ENCODE measurements around the gene NAV1. TPM values are rescaled to one million over a fixed set of nuclear protein-coding genes. Genes with fewer than 3 reads are reported as not detected.

The NAV1 gene
- total and polyA plus RNA-seq, 9 of the 15 experiments (the other 6 are each of a cell fraction or from before 2014, with no cell fraction given), result 0.91 to 16.8 (median 3.2) TPM

- TF ChIP-seq, protein P1, sequence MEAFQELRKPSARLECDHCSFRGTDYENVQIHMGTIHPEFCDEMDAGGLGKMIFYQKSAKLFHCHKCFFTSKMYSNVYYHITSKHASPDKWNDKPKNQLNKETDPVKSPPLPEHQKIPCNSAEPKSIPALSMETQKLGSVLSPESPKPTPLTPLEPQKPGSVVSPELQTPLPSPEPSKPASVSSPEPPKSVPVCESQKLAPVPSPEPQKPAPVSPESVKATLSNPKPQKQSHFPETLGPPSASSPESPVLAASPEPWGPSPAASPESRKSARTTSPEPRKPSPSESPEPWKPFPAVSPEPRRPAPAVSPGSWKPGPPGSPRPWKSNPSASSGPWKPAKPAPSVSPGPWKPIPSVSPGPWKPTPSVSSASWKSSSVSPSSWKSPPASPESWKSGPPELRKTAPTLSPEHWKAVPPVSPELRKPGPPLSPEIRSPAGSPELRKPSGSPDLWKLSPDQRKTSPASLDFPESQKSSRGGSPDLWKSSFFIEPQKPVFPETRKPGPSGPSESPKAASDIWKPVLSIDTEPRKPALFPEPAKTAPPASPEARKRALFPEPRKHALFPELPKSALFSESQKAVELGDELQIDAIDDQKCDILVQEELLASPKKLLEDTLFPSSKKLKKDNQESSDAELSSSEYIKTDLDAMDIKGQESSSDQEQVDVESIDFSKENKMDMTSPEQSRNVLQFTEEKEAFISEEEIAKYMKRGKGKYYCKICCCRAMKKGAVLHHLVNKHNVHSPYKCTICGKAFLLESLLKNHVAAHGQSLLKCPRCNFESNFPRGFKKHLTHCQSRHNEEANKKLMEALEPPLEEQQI (IDR thresholded peaks at IDR 0.05), result no peak
- peak; percentile 91 for TF ChIP-seq L3MBTL2 (IDR thresholded peaks at IDR 0.05)
- TF ChIP-seq HCFC1 (IDR thresholded peaks at IDR 0.05; ENCODE audit: low read depth, low read length), result peak; percentile 37; the same call in 1 of the 2 replicates
- no peak for TF ChIP-seq COPS2 (conservative IDR thresholded peaks at IDR 0.05)
- TF ChIP-seq, protein P2, sequence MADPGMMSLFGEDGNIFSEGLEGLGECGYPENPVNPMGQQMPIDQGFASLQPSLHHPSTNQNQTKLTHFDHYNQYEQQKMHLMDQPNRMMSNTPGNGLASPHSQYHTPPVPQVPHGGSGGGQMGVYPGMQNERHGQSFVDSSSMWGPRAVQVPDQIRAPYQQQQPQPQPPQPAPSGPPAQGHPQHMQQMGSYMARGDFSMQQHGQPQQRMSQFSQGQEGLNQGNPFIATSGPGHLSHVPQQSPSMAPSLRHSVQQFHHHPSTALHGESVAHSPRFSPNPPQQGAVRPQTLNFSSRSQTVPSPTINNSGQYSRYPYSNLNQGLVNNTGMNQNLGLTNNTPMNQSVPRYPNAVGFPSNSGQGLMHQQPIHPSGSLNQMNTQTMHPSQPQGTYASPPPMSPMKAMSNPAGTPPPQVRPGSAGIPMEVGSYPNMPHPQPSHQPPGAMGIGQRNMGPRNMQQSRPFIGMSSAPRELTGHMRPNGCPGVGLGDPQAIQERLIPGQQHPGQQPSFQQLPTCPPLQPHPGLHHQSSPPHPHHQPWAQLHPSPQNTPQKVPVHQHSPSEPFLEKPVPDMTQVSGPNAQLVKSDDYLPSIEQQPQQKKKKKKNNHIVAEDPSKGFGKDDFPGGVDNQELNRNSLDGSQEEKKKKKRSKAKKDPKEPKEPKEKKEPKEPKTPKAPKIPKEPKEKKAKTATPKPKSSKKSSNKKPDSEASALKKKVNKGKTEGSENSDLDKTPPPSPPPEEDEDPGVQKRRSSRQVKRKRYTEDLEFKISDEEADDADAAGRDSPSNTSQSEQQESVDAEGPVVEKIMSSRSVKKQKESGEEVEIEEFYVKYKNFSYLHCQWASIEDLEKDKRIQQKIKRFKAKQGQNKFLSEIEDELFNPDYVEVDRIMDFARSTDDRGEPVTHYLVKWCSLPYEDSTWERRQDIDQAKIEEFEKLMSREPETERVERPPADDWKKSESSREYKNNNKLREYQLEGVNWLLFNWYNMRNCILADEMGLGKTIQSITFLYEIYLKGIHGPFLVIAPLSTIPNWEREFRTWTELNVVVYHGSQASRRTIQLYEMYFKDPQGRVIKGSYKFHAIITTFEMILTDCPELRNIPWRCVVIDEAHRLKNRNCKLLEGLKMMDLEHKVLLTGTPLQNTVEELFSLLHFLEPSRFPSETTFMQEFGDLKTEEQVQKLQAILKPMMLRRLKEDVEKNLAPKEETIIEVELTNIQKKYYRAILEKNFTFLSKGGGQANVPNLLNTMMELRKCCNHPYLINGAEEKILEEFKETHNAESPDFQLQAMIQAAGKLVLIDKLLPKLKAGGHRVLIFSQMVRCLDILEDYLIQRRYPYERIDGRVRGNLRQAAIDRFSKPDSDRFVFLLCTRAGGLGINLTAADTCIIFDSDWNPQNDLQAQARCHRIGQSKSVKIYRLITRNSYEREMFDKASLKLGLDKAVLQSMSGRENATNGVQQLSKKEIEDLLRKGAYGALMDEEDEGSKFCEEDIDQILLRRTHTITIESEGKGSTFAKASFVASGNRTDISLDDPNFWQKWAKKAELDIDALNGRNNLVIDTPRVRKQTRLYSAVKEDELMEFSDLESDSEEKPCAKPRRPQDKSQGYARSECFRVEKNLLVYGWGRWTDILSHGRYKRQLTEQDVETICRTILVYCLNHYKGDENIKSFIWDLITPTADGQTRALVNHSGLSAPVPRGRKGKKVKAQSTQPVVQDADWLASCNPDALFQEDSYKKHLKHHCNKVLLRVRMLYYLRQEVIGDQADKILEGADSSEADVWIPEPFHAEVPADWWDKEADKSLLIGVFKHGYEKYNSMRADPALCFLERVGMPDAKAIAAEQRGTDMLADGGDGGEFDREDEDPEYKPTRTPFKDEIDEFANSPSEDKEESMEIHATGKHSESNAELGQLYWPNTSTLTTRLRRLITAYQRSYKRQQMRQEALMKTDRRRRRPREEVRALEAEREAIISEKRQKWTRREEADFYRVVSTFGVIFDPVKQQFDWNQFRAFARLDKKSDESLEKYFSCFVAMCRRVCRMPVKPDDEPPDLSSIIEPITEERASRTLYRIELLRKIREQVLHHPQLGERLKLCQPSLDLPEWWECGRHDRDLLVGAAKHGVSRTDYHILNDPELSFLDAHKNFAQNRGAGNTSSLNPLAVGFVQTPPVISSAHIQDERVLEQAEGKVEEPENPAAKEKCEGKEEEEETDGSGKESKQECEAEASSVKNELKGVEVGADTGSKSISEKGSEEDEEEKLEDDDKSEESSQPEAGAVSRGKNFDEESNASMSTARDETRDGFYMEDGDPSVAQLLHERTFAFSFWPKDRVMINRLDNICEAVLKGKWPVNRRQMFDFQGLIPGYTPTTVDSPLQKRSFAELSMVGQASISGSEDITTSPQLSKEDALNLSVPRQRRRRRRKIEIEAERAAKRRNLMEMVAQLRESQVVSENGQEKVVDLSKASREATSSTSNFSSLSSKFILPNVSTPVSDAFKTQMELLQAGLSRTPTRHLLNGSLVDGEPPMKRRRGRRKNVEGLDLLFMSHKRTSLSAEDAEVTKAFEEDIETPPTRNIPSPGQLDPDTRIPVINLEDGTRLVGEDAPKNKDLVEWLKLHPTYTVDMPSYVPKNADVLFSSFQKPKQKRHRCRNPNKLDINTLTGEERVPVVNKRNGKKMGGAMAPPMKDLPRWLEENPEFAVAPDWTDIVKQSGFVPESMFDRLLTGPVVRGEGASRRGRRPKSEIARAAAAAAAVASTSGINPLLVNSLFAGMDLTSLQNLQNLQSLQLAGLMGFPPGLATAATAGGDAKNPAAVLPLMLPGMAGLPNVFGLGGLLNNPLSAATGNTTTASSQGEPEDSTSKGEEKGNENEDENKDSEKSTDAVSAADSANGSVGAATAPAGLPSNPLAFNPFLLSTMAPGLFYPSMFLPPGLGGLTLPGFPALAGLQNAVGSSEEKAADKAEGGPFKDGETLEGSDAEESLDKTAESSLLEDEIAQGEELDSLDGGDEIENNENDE (IDR thresholded peaks at IDR 0.05; ENCODE audit: low read depth, low read length), result no peak
- TF ChIP-seq, protein P3, sequence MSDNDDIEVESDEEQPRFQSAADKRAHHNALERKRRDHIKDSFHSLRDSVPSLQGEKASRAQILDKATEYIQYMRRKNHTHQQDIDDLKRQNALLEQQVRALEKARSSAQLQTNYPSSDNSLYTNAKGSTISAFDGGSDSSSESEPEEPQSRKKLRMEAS (CRISPR knock-in tag; IDR thresholded peaks at IDR 0.05), result peak; percentile 99
- TF ChIP-seq TFAM (CRISPR knock-in tag; conservative IDR thresholded peaks at IDR 0.05), result no peak
- no peak for TF ChIP-seq ATF4 (CRISPR knock-in tag; IDR thresholded peaks at IDR 0.05)
- TF ChIP-seq CREM (IDR thresholded peaks at IDR 0.05; ENCODE audit: low read depth), result peak; percentile 82
- TF ChIP-seq ZBTB17 (CRISPR knock-in tag; IDR thresholded peaks at IDR 0.05), result peak; percentile 88
- TF ChIP-seq ZNF316 (IDR thresholded peaks at IDR 0.05), result no peak
- no peak for TF ChIP-seq NFIC (IDR thresholded peaks at IDR 0.05)
- no peak for TF ChIP-seq ZBED1 (IDR thresholded peaks at IDR 0.05)
- TF ChIP-seq TARDBP (IDR thresholded peaks at IDR 0.05), result peak; percentile 64; the same call in 1 of the 2 replicates
- TF ChIP-seq BACH1 (tag; IDR thresholded peaks at IDR 0.05), result no peak
Observed at GRCh38 chr1:201559679-201560162, 20.8 kb downstream of the NAV1 start (continued).

Measured in K562 (cell line).